Ascending aorta (tissue), 2 donors: ENCODE measurements around the gene MATN4. TPM values are rescaled to one million over a fixed set of nuclear protein-coding genes. Genes with fewer than 3 reads are reported as not detected.
"Not testable (repeated sequence)": the region's sequence is repeated elsewhere in the genome, so short reads cannot be mapped to it uniquely, and the experiment has no call there.

Experiments used
- DNase-seq, 2 donors: peaks; one replicate each; pipeline ENCODE4 v3.0.0-alpha.2; 2019; ENCODE audit warnings: low spot score in 2 of 2
- H3K27ac ChIP-seq, 2 donors: fragments of 200-600 bp; sonication (generic); one replicate each; pipeline ENCODE4 v1.5.1; 2016 to 2017; ENCODE audit warnings: mild to moderate bottlenecking in 1 of 2
- H3K27me3 ChIP-seq: fragments of 200-600 bp; sonication (generic); one replicate; pipeline ENCODE4 v1.5.1; 2017
- H3K36me3 ChIP-seq, 2 donors: fragments of 200-600 bp; sonication (generic); one replicate each; pipeline ENCODE4 v1.5.1; 2016
- H3K4me1 ChIP-seq, 2 donors: fragments of 200-600 bp; sonication (generic); one replicate each; pipeline ENCODE4 v1.5.1; 2016 to 2017; ENCODE audit warnings: mild to moderate bottlenecking in 1 of 2
- H3K4me3 ChIP-seq, 2 donors: fragments of 200-600 bp; sonication (generic); one replicate each; pipeline ENCODE4 v1.5.1; 2016 to 2017; ENCODE audit warnings: mild to moderate bottlenecking in 1 of 2
- H3K9me3 ChIP-seq, 2 donors: fragments of 200-600 bp; sonication (generic); one replicate each; pipeline ENCODE4 v1.5.1; 2016
- intact Hi-C: fragments of 100-400 bp; cut with DNase I; formaldehyde crosslinking; loops from one replicate; pipeline ENCODE4 v1.15.1; 2023
- total RNA-seq: library from RNA; depleted of rRNA; stranded (reverse); fragments of >200 nt; gene quantifications from one replicate; pipeline ENCODE4 v1.1.0, GENCODE V29; 2016
- TF ChIP-seq, protein P1 (sequence below), 3 experiments: fragments of 200-600 bp in 2 of 3; fragments of 450-650 bp in 1 of 3; sonication (generic) in 2 of 3; IDR thresholded peaks; one replicate each; pipeline ENCODE4 v1.5.1; 2016 to 2019; ENCODE audit warnings: antibody characterized with exemption in 3 of 3, mild to moderate bottlenecking in 1 of 3, moderate library complexity in 1 of 3

MATN4 gene
- total RNA-seq = 0.21 TPM

DNA sequence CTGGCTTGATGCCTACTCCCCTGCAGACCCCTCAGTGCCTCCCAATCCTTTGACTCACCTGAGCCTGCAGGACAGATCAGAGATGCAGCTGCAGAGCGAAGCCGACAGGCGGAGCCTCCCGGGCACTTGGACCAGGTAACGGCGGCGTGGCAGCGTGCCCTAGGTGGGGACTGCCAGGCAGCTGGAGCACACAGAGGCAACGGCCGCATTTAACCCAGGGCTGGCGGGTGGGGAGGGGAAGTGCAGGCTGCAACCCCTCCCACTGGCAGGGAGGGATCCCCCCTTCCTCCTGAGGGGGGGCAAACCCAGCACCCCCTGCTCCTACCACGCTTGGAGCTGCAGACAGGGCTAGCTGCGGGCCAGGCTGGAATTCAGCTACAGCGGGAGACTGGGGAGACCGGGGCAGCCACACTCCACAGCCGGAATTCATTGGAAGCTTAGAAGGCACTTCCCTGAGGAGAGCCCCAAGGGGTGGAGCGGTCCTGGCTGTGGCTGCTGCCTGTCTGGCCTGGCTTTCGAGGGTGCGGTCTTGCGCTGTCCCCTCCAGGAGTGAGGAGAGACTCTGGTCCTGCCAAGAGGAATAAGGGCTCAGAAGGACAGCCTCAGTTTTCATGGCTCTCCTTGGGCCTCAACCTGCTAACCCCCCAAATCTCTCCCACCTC is at the start of gene MATN4:
Gene MATN4, minus strand, starts transcription at position 183 of the 662 bp plus-strand sequence. CDS start 2,717 bp downstream, outside the sequence.
- Histone ChIP-seq H3K27me3 (peaks cover 6% of the 10 kb centered on the region), H3K4me1 (peaks cover 0 to 5% of the 10 kb centered on the region in 2 donors), H3K27ac (no peak within 1 kb of the TSS), H3K36me3 (no peaks in the 10 kb centered on the region), H3K4me3 (no peak within 1 kb of the TSS), H3K9me3 (no peaks in the 10 kb centered on the region)
- DNase-seq = no peak
- intact Hi-C loops = no loop called here
- TF ChIP-seq, protein P1, sequence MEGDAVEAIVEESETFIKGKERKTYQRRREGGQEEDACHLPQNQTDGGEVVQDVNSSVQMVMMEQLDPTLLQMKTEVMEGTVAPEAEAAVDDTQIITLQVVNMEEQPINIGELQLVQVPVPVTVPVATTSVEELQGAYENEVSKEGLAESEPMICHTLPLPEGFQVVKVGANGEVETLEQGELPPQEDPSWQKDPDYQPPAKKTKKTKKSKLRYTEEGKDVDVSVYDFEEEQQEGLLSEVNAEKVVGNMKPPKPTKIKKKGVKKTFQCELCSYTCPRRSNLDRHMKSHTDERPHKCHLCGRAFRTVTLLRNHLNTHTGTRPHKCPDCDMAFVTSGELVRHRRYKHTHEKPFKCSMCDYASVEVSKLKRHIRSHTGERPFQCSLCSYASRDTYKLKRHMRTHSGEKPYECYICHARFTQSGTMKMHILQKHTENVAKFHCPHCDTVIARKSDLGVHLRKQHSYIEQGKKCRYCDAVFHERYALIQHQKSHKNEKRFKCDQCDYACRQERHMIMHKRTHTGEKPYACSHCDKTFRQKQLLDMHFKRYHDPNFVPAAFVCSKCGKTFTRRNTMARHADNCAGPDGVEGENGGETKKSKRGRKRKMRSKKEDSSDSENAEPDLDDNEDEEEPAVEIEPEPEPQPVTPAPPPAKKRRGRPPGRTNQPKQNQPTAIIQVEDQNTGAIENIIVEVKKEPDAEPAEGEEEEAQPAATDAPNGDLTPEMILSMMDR (IDR thresholded peaks at IDR 0.05) = no peak

- intact Hi-C loops = no loop called here
- H3K4me1 ChIP-seq = peaks cover 4 to 24% of the 10 kb centered on the region in 2 donors
Observed at GRCh38 chr20:45355209-45356084, 47.3 kb upstream of the MATN4 start.

GRCh38 chr20:45354423-45355208 is 46.5 kb upstream of the MATN4 start:
- no peak for DNase-seq
- intact Hi-C loops = no loop called here
- no peaks in the 10 kb centered on the region for H3K36me3 ChIP-seq
- no peak overlapping the region for H3K27ac ChIP-seq
- H3K9me3 ChIP-seq = no peaks in the 10 kb centered on the region
- H3K4me3 ChIP-seq = no peak overlapping the region
- H3K4me1 ChIP-seq = peaks cover 4 to 22% of the 10 kb centered on the region in 2 donors
- H3K27me3 ChIP-seq = no peaks in the 10 kb centered on the region
- TF ChIP-seq, protein P1 (IDR thresholded peaks at IDR 0.05) = no peak

More at GRCh38 chr20:45355209-45356084, 47.3 kb upstream of the MATN4 start:
- Histone ChIP-seq H3K36me3 (no peaks in the 10 kb centered on the region), H3K4me3 (no peak overlapping the region), H3K9me3 (no peaks in the 10 kb centered on the region), H3K27me3 (no peaks in the 10 kb centered on the region), H3K27ac (no peak overlapping the region)
- TF ChIP-seq, protein P1 (IDR thresholded peaks at IDR 0.05) = no peak
- no peak for DNase-seq

DNA sequence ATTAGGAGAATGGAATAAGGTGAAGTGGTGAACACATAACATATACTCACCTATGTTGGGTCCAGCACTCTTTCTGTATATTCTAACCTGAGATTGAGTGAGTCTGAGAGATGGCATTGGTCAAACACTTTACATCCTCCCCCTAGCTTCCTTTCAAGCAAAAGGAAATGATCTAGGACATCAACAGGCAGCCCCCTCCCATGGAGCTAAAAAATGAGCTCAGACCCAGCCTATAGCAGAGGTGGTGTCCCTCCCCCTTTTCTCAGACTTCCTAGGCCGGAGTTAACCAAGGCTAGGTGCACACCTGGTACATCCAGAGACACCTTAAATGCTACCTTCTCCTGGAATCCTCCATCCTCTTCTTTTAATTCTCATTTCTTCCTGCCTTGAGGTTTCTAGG is 45.6 kb upstream of the MATN4 start:
- H3K27me3 ChIP-seq = no peaks in the 10 kb centered on the region
- H3K9me3 ChIP-seq = no peaks in the 10 kb centered on the region
- TF ChIP-seq, protein P1 (IDR thresholded peaks at IDR 0.05) = no peak
- H3K4me3 ChIP-seq = no peak overlapping the region
- H3K4me1 ChIP-seq = peaks cover 6 to 14% of the 10 kb centered on the region in 2 donors
- intact Hi-C loops = no loop called here
- H3K27ac ChIP-seq = no peak overlapping the region
- no peak for DNase-seq
- H3K36me3 ChIP-seq = no peaks in the 10 kb centered on the region

DNA sequence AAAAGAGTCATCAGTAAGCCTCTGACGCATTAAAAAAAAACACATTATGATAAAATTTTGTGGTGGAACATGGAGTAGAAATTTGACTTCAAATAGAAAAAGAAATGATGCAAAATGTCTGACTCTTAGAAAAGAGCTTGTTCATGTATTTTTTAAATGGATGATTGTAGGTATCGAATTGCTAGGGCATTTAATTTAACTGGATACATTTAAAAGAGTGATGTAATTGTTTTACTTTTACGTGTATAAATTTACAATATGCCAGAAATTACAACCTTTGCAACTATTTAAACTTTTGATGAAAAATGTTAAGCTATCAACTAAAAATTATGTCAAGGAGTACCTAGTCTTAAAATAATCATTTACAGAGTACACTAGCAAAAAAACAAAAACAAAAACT is 44.6 kb upstream of the MATN4 start:
- no peak overlapping the region for H3K27ac ChIP-seq
- no peak for DNase-seq
- TF ChIP-seq, protein P1 (IDR thresholded peaks at IDR 0.05) = no peak
- H3K4me1 ChIP-seq = peaks cover 4 to 6% of the 10 kb centered on the region in 2 donors
- no peaks in the 10 kb centered on the region for H3K36me3 ChIP-seq
- H3K27me3 ChIP-seq = no peaks in the 10 kb centered on the region
- H3K4me3 ChIP-seq = no peak overlapping the region
- H3K9me3 ChIP-seq = no peaks in the 10 kb centered on the region
- intact Hi-C loops = no loop called here

DNA sequence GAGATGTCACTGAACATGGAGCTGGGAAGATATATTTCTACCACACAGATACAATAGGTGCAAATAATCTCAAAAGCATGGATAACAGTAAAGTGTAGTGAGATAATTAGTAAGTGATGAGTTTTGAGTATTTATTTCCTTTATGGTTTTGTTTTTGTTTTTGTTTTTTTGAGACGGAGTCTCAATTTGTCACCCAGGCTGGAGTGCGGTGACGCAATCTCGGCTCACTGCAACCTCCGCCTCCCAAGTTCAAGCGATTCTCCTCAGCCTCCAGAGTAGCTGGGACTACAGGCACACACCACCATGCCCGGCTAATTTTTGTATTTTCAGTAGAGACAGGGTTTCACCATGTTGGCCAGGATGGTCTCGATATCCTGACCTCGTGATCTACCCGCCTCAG is 42.7 kb upstream of the MATN4 start:
- DNase-seq, H3K4me3 ChIP-seq, intact Hi-C loops, H3K36me3 ChIP-seq, H3K27ac ChIP-seq, H3K27me3 ChIP-seq, H3K9me3 ChIP-seq: not testable (repeated sequence)
- peaks cover 9 to 15% of the 10 kb centered on the region in 2 donors for H3K4me1 ChIP-seq
